Posterior cingulate gyrus (tissue), 11 donors: Measurements from ENCODE around the gene CHST15.

Experiments used
- DNase-seq, 10 donors: peaks; one replicate each; pipeline versions ENCODE4 v3.0.0 to v3.0.0-alpha.2; 2020 to 2021; ENCODE audit warnings: mixed read lengths in 3 of 10
- intact Hi-C: fragments of 100-400 bp; cut with DNase I; formaldehyde crosslinking; loops from one replicate; pipeline ENCODE4 v1.15.1; 2023

Gene CHST15

DNA sequence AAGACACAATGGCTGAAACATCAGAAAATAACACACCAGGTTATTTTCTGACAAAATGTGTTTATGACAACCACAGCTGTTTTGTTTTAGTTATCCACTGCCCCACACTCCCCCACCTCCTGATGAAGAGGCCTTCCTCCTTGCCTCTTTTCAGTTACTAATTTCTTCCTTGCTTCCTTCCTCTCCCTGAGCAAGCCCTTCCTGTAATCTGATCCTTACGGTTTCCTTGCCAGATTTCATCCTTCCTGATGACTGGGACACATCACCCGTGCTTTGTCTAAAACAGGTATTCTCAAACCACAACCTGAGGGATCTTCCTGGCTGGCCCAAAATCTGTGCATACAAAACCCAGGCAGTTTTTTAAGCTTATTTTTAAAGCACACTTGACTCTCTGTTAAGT is 39.4 kb downstream of the CHST15 start:
- no peak for DNase-seq
- intact Hi-C loops: no loop called here

DNA sequence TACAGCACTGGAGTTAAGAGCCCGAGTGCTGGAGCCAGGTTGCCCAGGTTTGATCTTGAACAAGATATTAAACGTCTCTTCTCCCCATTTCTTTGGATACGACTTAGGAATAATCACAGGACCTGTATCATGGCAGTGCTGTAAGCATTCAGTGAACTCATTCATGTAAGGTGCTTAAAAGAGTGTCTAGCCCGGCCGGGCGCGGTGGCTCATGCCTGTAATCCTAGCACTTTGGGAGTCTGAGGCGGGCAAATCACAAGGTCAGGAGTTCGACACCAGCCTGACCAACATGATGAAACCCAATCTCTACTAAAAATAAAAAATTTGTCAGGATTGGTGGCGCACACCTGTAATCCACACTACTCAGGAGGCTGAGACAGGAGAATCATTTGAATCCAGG is 40.8 kb downstream of the CHST15 start:
- intact Hi-C loops: no loop called here
- DNase-seq: peak in 1 of 10 donors; percentile 47

DNA sequence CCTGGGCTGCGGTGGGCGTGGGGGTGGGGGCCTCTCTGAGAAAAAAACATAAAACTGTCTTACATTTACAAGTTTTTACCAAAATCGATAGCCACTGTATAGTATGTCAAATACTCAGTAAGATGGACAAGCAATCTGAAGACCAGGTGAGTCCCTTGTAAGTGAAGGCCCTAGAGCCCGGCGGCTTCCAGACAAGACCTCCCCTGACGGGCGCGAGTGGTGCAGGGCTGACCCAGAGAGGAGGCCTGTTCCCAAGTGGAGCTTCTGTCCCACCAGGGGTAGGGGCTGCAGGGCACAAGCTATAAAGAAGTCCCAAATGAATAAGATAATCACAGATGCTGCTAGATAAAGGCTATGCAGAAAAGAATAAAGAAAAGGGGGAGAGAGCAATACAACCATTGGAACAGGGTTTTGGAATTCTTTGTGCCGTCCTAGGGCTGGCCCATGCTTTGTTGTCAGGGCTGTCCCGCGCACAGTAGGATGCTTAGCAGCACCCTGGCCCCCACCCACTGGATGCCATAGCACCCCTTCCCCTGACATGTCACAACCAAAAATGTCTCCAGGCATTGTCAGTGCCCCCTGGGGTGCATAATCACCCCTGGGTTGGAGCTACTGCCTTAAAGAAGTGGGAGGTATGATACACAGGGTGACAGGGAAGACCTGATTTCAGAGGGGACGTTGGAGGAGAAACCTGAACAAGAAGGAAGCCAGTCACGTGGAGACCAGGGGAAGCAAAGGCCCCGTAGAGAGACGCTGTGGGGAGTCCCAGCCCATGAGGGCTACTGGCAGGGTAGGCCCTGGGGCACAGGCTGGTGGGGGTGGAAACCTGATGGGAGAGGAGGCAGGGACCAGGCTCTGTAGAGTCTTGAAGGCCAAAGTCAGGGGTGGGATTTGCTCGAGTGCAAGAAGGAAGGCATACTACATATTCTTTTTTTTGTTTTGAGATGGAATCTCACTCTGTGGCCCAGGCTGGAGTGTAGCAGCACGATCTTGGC is 43.1 kb downstream of the CHST15 start:
- intact Hi-C loops: no loop called here
- peak in 2 of 10 donors; percentile 55 to 74 for DNase-seq

DNA sequence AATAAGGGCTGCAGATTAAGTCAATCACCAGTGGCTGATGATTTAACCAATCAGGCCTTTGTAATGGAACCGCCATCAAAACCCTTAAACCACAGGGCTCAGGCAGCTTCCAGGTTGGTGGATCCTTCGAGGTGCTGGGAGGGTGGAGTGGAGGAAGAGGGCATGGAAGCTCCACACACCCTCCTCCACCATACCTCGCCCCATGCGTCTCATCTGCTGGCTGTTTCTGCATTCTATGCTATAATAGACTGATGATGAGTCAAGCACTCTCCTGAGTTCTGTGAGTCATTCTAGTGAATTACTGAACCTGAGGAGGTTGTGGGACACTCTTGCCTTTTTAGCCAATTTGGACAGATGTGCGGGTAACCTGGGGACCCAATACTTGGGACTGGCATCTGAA is 43.9 kb downstream of the CHST15 start:
- peak in 2 of 10 donors; percentile 52 to 57 for DNase-seq
- intact Hi-C loops: no loop called here

DNA sequence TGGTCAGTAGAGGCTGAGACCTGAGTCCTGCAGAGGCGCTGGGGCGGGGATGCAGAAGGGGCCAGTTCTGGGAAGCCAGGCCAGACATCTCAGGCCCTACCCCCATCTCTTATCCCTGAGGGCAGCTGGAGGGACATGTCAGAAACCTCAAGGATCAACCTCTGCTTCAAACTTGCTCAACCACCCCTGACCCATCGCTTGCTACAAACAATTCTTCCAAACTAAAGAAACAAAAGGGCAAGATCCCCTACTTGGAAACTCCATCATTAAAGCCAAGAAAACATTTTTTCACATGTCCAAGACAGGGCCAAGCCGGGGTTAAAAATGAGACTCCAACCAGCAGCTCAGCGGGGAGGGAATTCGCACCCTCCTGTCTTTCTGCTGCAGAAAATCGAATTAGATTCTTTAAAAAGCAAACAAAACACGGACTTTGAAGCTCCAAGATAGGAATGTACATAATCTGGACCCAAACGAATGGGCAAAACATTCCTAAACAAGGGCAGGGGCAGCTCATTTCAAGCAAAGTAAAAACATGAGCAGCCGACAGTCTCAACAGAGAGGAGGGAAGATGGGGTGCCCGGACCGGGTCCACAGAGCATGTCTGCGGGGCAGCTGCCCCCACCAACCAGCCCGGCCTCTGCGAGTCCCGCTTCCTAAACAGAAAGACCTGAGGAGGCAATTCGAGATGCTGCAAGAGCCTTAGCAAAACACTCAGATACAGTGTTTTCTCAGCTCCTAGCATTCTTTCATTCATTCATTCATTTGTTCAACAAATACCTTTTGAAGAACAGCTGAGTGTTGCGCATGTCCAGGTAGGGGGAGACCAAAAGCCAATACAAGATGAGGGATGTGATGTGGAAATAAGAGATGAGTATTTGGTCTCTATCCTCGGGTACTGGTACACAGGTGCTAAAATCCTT is 44.8 kb downstream of the CHST15 start:
- peak in 2 of 10 donors; percentile 15 to 65 for DNase-seq
- intact Hi-C loops: no loop called here

DNA sequence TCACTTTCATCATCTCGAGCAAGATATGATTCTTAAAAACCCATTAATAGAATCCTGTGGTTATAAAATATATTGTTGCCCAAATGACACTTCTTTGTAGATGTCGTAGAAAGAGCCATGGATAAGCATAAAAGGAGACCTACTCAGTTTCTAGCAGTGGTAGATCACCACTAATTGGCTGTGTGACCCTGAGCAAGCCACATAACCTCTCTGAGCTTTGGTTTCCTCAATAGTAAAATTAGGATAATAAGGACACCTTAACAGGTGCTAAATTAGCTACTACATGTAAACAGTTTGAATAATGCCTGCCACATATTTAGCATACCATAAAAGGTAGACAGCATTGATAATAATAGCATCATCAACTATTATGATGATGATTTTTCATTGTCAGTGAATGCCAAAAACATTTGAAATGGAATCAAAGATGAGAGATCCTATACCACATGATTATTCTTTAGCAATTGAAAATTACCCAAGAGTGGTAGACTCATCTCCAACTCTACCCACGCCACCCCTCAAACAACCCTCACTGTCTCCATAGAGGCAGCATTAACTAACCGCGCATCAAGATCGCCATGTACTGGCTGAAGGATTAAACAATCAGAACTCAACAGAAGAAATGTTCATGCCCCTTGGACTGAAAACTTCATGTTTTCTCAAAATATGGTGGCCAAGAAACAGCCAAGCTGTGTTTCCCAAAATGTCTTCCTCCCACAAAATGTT is 45.8 kb downstream of the CHST15 start:
- intact Hi-C loops: no loop called here
- DNase-seq: peak in 2 of 10 donors; percentile 21 to 32

DNA sequence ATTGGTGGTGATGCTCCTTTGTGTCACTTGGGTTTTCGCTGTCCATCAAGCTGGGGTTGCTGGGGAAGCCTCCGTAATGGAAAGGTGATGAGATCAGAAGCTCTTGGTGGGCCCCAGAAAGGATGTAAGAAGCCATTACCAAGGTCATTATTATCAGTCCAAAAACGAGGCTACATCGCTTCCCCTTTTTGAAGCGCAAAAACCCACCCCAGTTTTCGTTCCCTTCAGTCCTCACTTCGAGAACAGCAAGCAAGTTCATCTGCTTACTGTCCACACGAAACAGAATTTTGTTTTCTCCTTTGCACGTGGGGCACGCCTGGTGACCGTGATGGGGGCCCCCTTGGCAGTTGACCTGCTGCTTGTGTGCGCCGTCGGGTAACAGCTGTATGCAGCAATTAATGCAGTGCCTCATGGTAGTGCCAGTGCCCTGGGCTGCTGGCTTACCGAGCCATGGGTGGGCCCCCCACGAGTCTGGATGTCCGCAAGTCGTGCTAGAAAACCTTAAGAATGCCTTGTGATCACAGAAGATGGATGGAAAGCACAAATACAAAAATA is 47.5 kb downstream of the CHST15 start:
- intact Hi-C loops: no loop called here
- DNase-seq: peak in 2 of 10 donors; percentile 66 to 72

DNA sequence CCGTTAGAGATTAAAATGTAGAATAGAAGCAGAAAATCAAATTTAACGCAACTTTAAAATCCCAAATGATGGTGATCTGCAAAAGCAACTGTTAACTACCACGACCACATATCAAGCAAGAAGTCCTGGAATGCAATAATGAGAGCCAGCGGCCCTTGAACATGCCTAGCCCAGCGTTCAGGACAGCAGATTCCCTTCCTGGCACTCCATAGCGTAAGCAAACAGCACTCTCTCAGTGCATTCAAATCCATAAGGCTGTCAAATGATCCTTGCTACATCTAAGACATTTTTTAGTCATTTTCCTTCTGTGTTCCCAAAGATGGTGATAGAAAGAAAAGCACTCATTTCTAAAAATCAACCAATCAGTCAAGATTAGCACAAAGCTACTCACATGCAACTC is 48.1 kb downstream of the CHST15 start:
- peak in 1 of 10 donors; percentile 22 for DNase-seq
- intact Hi-C loops: no loop called here

DNA sequence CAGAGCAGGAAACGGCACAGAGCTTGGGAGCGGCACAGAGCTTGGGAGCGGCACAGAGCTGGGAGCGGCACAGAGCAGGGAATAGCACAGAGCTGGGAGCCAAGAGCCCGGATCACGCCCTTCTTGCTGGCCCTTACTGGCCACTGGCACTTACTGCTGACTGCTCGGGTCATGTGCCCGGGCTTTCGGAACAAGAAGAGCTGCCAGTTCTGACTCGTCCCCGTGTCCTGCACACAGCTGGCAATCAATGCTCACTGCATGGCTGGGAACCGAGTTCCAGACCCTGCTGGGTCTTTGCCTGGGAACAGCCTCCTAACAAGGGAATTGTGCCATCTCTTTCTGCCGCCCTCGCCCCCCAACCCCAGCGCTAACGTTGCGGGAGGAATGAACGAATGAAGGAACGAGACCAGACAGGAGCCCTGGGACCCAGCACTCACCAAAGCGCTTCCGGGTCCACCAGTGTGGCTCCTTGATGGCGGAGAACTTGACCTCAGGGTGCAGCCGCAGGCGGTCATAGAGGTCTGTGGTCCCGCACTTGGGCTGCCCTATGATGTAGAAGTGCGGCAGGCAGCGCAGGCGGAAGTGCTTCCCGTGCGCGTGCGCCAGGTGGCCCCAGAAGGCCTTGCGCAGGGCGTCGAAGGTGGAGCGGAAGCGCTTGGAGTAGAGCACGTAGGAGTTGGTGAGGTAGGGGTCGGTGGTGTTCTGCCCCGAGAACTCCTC is 49.1 kb downstream of the CHST15 start:
- peak in 2 of 10 donors; percentile 71 to 82 for DNase-seq
- intact Hi-C loops: no loop called here

DNA sequence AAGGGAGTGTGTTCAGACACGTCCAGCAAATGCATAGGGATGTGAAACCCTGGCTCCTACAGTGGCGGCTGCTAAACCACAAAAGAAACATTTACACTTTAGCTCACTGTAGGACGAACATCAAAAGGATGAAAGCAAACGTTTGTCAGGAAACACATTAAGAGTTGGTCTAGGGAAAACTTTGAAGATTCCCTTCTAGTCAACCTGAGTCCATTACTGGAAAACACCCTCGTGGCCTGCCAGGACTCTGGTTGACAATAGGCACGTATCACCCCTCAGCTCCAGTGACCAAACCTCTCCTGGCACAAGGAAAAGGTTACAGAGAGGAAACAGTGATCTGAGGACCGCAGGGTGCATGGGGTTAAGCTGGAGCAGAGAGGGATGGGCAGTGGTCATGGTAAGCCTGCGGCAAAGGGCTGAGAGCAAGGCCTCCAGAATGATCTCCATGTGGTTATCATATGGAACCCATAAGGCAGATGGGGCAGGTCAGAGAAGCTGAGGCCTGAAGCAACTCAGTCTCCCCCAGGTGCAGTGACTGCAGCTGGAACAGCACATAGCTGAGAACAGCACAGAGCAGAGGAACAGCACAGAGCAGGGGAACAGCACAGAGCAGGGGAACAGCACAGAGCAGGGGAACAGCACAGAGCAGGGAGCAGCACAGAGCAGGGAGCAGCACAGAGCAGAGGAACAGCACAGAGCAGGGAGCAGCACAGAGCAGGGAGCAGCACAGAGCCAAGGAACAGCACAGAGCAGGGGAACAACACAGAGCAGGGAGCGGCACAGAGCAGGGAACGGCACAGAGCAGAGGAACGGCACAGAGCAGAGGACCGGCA is 49.9 kb downstream of the CHST15 start:
- peak in 2 of 10 donors; percentile 47 to 73 for DNase-seq
- intact Hi-C loops: no loop called here

DNA sequence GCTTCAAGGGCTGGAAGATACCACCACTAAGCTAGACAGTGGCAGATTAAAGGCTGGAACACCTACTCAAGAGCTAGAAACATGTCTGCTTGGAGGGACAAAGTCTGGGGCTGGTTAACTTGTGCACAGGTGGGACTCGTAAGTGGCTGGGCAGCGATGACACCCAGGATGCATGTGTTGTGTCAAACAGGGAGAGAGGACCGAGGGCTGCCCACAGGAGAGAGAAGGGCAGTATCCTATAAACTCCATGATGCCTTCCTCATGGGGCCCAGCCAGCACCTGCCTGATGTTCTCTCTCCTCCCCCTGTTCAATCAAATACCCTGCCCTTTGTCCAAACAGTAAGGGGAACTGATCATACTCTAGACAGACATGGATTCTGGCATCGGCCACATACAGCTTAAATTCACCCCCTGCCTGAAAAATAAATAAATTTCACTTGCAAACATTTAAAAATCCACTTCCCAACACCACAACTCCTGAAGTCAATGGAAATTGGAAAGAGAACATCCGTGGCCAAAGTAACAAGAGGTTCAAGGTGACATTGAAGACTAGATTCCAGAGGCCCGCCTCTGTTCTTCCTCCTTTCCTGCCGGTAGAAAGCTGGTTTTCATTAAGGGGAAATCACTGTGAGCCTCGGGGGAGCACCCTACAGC is 50.6 kb downstream of the CHST15 start:
- DNase-seq: peak in 2 of 10 donors; percentile 41 to 65
- intact Hi-C loops: no loop called here

DNA sequence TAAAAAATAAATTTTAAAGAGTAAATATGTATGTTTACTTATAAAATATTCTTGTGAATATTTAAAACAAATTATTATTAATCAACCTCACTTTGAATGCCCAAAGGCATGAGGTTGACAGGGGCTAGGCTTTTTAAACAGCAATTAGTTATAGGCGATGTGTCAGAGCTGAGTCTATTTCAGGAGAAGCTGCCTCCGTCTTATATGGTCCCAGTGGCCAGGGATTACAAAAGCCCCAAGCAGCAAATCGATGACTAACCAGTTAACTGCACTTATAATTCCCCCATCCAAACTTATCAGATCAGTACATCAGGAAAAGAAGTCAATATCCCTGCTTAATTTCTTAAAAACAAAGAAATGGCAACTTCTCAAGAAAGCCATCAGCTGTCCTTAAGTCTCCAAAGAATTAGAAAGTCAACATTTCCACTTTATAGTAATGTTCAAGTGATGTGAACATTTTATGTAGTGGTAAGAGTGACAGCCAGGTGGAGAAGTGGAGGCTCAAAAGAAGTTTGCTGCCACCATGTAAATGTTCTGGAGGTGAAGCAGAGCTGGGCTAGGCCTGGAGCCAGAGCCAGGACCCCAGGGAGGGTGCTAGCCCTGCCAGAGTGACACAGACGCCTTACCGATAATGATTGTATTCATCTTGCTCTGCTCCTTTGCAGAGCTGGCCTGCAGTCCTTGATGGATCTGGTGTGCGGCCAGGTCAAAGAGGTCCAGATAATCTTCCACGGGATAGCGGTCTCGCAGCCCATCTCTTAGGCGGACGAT is 51.5 kb downstream of the CHST15 start:
- peak in 2 of 10 donors; percentile 17 to 56 for DNase-seq
- intact Hi-C loops: no loop called here

DNA sequence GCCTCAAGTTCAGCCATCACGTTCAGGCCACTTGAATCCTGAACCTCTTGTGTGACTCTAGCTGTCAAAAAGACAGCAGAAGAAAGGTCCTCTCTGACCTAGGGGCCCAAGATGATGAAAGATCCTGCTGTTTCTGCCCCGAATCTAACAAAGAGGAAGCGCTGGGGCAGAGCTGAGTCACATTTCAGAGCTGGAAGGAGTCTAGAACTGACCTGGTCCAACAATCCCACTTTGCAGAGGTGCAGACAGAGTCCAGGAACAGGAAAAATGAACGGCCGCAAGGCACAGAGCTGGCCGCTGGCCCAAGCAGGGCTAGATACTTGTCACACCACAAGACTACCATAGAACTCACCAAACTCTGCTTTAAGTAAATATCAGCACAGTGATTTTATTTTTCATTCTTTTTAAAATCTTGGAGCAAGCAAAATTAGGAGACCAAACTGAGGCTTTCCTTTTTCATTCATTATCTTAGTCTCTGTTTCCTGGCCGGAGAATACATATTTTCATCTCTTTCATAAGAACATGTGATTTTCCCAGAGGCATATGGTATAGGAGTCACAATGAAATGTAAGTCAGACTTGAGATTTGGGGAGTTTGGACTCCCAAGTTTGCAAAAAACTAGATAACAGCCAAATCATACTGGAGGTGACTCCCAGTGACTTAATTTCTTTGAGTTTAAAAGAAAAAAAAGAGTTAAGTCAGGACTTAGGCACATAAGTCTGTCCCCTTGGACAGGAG is 52.8 kb downstream of the CHST15 start:
- intact Hi-C loops: no loop called here
- peak in 3 of 10 donors; percentile 12 to 39 (median 22) for DNase-seq

DNA sequence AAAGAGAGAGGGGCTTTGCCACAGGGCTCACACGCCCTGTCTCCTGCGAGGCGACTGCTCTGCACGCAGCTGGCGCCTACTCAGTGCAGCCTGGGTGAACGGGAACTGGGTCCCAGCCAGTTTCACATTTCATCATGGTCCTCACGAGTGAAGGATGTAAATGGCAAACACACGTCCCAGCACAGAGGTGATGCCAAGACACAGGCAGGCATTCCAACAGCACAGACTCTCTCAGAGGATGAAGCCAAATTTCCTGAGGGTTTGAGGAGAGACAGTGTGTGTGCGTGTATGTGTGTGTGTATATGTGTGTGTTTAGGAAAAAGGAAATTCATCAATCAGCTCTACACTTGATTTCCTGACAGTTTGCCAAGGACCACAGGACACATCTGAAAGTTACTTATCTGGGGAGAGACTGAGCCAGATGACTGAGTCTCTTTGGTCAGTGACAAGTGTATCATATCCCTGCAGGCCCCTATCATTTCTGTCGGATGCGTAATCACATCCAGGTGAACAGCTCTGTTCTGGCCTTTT is 53.9 kb downstream of the CHST15 start:
- intact Hi-C loops: no loop called here
- peak in 3 of 10 donors; percentile 40 to 82 (median 58) for DNase-seq

DNA sequence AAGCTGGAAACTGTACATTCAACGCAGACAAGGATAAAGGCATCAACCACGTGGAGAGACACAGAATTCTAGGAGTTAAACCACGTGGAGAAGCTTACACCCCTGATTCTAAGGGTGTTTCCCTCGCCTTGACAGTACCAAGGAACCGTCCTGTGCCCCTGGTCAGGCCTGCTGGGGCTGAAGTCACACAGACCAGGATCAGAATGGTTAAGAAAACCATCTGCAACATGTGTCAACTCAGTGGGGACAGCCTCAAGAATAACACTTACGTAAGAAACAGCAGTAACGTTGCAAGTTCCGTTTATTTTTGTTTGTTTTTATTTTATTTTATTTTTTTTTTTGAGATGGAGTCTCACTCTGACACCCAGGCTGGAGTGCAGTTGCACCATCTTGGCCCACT is 55.6 kb downstream of the CHST15 start:
- peak in 2 of 10 donors; percentile 3 to 55 for DNase-seq
- intact Hi-C loops: no loop called here

DNA sequence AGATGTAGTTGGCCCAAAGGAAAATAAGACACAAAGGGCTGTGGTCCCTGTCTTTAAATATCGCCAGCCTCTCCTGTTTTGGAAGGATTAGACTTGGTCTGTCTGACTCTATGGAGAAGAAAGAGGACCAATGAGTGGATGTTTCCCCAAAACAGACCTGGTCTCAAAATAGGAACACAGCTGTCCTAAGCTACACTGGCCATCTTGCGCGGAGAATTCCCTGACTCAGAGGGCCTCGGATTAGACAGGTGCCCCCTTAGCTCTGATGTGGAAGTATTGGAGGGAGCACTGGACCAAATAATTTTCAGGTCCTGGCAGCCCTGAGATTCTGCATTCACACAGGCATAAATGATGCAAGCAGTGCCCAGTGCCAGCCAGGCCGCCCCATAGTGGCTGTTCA is 56.1 kb downstream of the CHST15 start:
- peak in 1 of 10 donors; percentile 16 for DNase-seq
- intact Hi-C loops: no loop called here
